GM18502 (cell line): Measurements from ENCODE around the gene PP2D1.
"Not testable (repeated sequence)": the region's sequence is repeated elsewhere in the genome, so short reads cannot be mapped to it uniquely, and the experiment has no call there.

ENCODE experiments used
- ATAC-seq: cut with Tn5 transposase; IDR thresholded peaks from one replicate; pipeline ENCODE4 v1.9.1; 2021; ENCODE audit warnings: mild to moderate bottlenecking; ENCODE audit not compliant: unreplicated experiment, poor library complexity

The PP2D1 gene

GRCh38 chr3:20012164-20012563, at the start of gene PP2D1:
PP2D1 (minus strand) TSS chr3:20012264; CDS start chr3:20012072, 192 bp downstream.
- ATAC-seq: no peak

GRCh38 chr3:20060974-20061685, 49.1 kb upstream of the PP2D1 start:
- peak; percentile 55 for ATAC-seq

- no peak for ATAC-seq
These were observed 47.9 kb upstream of the PP2D1 start for GRCh38 chr3:20059929-20060328.

GRCh38 chr3:20057612-20058180, 45.6 kb upstream of the PP2D1 start:
- ATAC-seq: no peak

- ATAC-seq: peak; percentile 59
These were observed 44.9 kb upstream of the PP2D1 start for GRCh38 chr3:20056725-20057611.

- no peak for ATAC-seq
These were observed 43.8 kb upstream of the PP2D1 start for GRCh38 chr3:20055842-20056241.

- ATAC-seq: peak; percentile 17
These were observed 43.1 kb upstream of the PP2D1 start for GRCh38 chr3:20055020-20055775.

- peak; percentile 83 for ATAC-seq
These were observed 42.5 kb upstream of the PP2D1 start for GRCh38 chr3:20054549-20054987.

- no peak for ATAC-seq
These were observed 40.8 kb upstream of the PP2D1 start for GRCh38 chr3:20052851-20053250.

- no peak for ATAC-seq
These were observed 39.2 kb upstream of the PP2D1 start for GRCh38 chr3:20051123-20051806.

- no peak for ATAC-seq
These were observed 36.2 kb upstream of the PP2D1 start for GRCh38 chr3:20047976-20048883.

- no peak for ATAC-seq
These were observed 35.3 kb upstream of the PP2D1 start for GRCh38 chr3:20047341-20047779.

- ATAC-seq: no peak
These were observed 34.5 kb upstream of the PP2D1 start for GRCh38 chr3:20046556-20046955.

- ATAC-seq: not testable (repeated sequence)
These were observed 33.1 kb upstream of the PP2D1 start for GRCh38 chr3:20045141-20045540.

- no peak for ATAC-seq
These were observed 31.8 kb upstream of the PP2D1 start for GRCh38 chr3:20043825-20044224.

GRCh38 chr3:20043396-20043795, 31.3 kb upstream of the PP2D1 start:
- ATAC-seq: peak; percentile 29

- ATAC-seq: no peak
These were observed 30.3 kb upstream of the PP2D1 start for GRCh38 chr3:20042331-20042730.

- peak; percentile 53 for ATAC-seq
These were observed 29.2 kb upstream of the PP2D1 start for GRCh38 chr3:20041197-20041780.
